Ovary (tissue), 9 donors: ENCODE measurements around the gene EML6. TPM values are rescaled to one million over a fixed set of nuclear protein-coding genes. Genes with fewer than 3 reads are reported as not detected.
A peak's percentile ranks its signal among the peaks of the same experiment; 100 is the strongest.

ENCODE experiments used
- DNase-seq, 5 donors: peaks; one replicate each; pipeline ENCODE4 v3.0.0-alpha.2; 2019 to 2020
- H3K27ac ChIP-seq, 2 donors: fragments of 200-600 bp; one replicate each; pipeline versions ENCODE4 v1.5.1 to v1.8.0; 2019 to 2022
- H3K27me3 ChIP-seq: fragments of 200-600 bp; one replicate; pipeline ENCODE4 v1.8.0; 2022
- H3K36me3 ChIP-seq: fragments of 200-600 bp; sonication (generic); one replicate; pipeline ENCODE4 v1.5.1; 2019
- H3K4me1 ChIP-seq: one replicate; pipeline ENCODE4 v1.8.1; 2013; ENCODE audit warnings: mild to moderate bottlenecking, moderate library complexity; ENCODE audit not compliant: insufficient read depth
- H3K4me3 ChIP-seq: fragments of 200-600 bp; sonication (generic); one replicate; pipeline ENCODE4 v1.5.1; 2017
- H3K9me3 ChIP-seq, 2 donors: fragments of 200-600 bp in 1 of 2; sonication (generic) in 1 of 2; one replicate each; pipeline versions ENCODE4 v1.5.1 to v1.8.1; 2013 to 2019; ENCODE audit warnings: mild to moderate bottlenecking in 1 of 2, moderate library complexity in 1 of 2
- CTCF ChIP-seq, 3 donors: fragments of 450-650 bp in 2 of 3; fragments of 200-600 bp in 1 of 3; IDR thresholded peaks; one replicate each; pipeline versions ENCODE4 v1.5.1 to v1.8.0; 2016 to 2022; ENCODE audit warnings: antibody characterized with exemption in 3 of 3, mild to moderate bottlenecking in 1 of 3
- EP300 ChIP-seq: sonication (generic); formaldehyde crosslinking; IDR thresholded peaks from one replicate; pipeline ENCODE4 v1.6.1; 2017; ENCODE audit warnings: antibody characterized with exemption
- POLR2A ChIP-seq: fragments of 450-650 bp; IDR thresholded peaks from one replicate; pipeline ENCODE4 v1.6.1; 2017; ENCODE audit warnings: antibody characterized with exemption, mild to moderate bottlenecking, moderate library complexity
- WGBS, 3 donors: extraction: QIAGEN DNeasy Blood & Tissue Kit in 1 of 3; methylation state at CpG; one replicate each; pipeline versions ENCODE4 v1.1.5 to v1.1.7; 2013 to 2017; 5-methylcytosine and 5-hydroxymethylcytosine counted together
- intact Hi-C, 4 donors: fragments of 100-400 bp; cut with DNase I; formaldehyde crosslinking; loops; one replicate each; pipeline versions ENCODE4 v1.11.0 to v1.15.1; 2022 to 2023
- polyA plus RNA-seq, 2 donors: library from polyadenylated mRNA; stranded (reverse); fragments of 200-250 nt in 1 of 2; fragments of 350-450 nt in 1 of 2; fragmentation: Illumina TruSeq in 1 of 2; extraction: RNeasy Lipid Tissue Mini Kit (QIAGEN cat#74804) in 1 of 2; gene quantifications; one replicate each; pipeline ENCODE4 v1.2.3, GENCODE V29; 2013 to 2014
- total RNA-seq, 7 donors: library from RNA; depleted of rRNA in 2 of 7; stranded (reverse); fragments of >200 nt in 2 of 7; fragmentation: NEBNext Ultra II Directional in 3 of 7; extraction: Animal tissue kit (Norgen Biotek cat#: 25700) in 3 of 7; gene quantifications; one replicate each; pipeline versions ENCODE4 v1.1.0 to v1.2.4, GENCODE V29; 2016 to 2023
- donor health status: DM: no; HTN: no; CAD: no; lungs with moderate emphysema.
- donor health status: DM: no; HTN: no; CAD: no.
- donor health status: Bipolar disorder and iron deficiency.
- donor health status: DM: yes; HTN: yes; CAD: no.
- donor health status: DM: no; HTN: no; CAD: no.
- donor health status: DM: yes; HTN: yes; CAD: no.

The EML6 gene
- total and polyA plus RNA-seq, 9 donors = 0.22 to 3.7 (median 0.48) TPM

GRCh38 chr2:54704238-54704637, 19.2 kb upstream of the EML6 start:
- Histone ChIP-seq H3K27me3 (no peaks in the 10 kb centered on the region), H3K4me3 (no peak overlapping the region), H3K9me3 (no peaks in the 10 kb centered on the region), H3K27ac (no peak overlapping the region), H3K36me3 (no peaks in the 10 kb centered on the region), H3K4me1 (no peaks in the 10 kb centered on the region)
- intact Hi-C loops = loop anchor here in 1 of 4 donors (10.0 kb wide), 2 partner anchors 169 to 599 kb away; no protein-coding TSS in a partner anchor
- DNase-seq = no peak
- WGBS, 3 donors = 93 to 97% (median 96%) methylated on average over 1 of the region's 1 CpG
- TF ChIP-seq POLR2A (no peak), EP300 (no peak), CTCF (IDR thresholded peaks at IDR 0.05) (no peak)

- Histone ChIP-seq H3K27me3 (no peaks in the 10 kb centered on the region), H3K36me3 (no peaks in the 10 kb centered on the region), H3K4me3 (no peak overlapping the region), H3K27ac (no peak overlapping the region), H3K9me3 (no peaks in the 10 kb centered on the region), H3K4me1 (no peaks in the 10 kb centered on the region)
- no peak for DNase-seq
- no peak for TF ChIP-seq POLR2A
- TF ChIP-seq EP300 = no peak
- TF ChIP-seq CTCF (IDR thresholded peaks at IDR 0.05) = peak; percentile 53 to 73 (median 55)
- 5 to 11% (median 6%) methylated on average over 3 of the region's 3 CpGs for WGBS, 3 donors
- intact Hi-C loops = loop anchor here in 1 of 4 donors (10.0 kb wide), 2 partner anchors 170 to 600 kb away; no protein-coding TSS in a partner anchor
Measured at GRCh38 chr2:54704688-54705605, 18.5 kb upstream of the EML6 start.

- intact Hi-C loops = loop anchor here in 1 of 4 donors (10.0 kb wide), 2 partner anchors 172 to 602 kb away; no protein-coding TSS in a partner anchor
- no peak for DNase-seq
- Histone ChIP-seq H3K4me1 (no peaks in the 10 kb centered on the region), H3K36me3 (no peaks in the 10 kb centered on the region), H3K4me3 (no peak overlapping the region), H3K27ac (no peak overlapping the region), H3K27me3 (no peaks in the 10 kb centered on the region), H3K9me3 (no peaks in the 10 kb centered on the region)
- 92 to 96% (median 95%) methylated on average over 1 of the region's 1 CpG for WGBS, 3 donors
- no peak for TF ChIP-seq POLR2A
- TF ChIP-seq CTCF (IDR thresholded peaks at IDR 0.05) = no peak
- TF ChIP-seq EP300 = no peak
Measured at GRCh38 chr2:54706622-54707021, 16.8 kb upstream of the EML6 start.

GRCh38 chr2:54708584-54709335, 14.7 kb upstream of the EML6 start:
- H3K27me3 ChIP-seq = no peaks in the 10 kb centered on the region
- peak in 2 of 5 donors; percentile 19 to 49 for DNase-seq
- no peaks in the 10 kb centered on the region for H3K9me3 ChIP-seq
- H3K27ac ChIP-seq = no peak overlapping the region
- H3K36me3 ChIP-seq = no peaks in the 10 kb centered on the region
- H3K4me1 ChIP-seq = no peaks in the 10 kb centered on the region
- 25 to 40% (median 28%) methylated on average over 23 to 35 of the region's 35 CpGs for WGBS, 3 donors
- intact Hi-C loops = loop anchor here in 1 of 4 donors (10.0 kb wide), 2 partner anchors 174 to 604 kb away; no protein-coding TSS in a partner anchor
- peak overlapping the region; percentile 19 for H3K4me3 ChIP-seq
- TF ChIP-seq EP300 (no peak), CTCF (IDR thresholded peaks at IDR 0.05) (no peak)
